Lung (tissue), 12 donors: ENCODE results near the gene CSPG4. TPM values are rescaled to one million over a fixed set of nuclear protein-coding genes. Genes with fewer than 3 reads are reported as not detected.
A peak's percentile ranks its signal among the peaks of the same experiment; 100 is the strongest.

Experiments
- ATAC-seq: fragments of 200-7000 bp; cut with Tn5 transposase; one replicate; pipeline ENCODE4 v1.9.1; 2020; ENCODE audit warnings: moderate number of reproducible peaks; ENCODE audit not compliant: insufficient read depth, low FRiP score
- DNase-seq, 3 donors: peaks; one replicate each; pipeline ENCODE4 v3.0.0-alpha.2; 2013 to 2017
- H3K27ac ChIP-seq, 2 donors: one replicate each; pipeline ENCODE4 v1.5.1; 2013; ENCODE audit warnings: mild to moderate bottlenecking in 2 of 2, moderate library complexity in 2 of 2, control low read depth in 1 of 2, inconsistent platforms in 1 of 2, low read depth in 1 of 2, low read length in 1 of 2
- H3K27me3 ChIP-seq, 3 donors: one replicate each; pipeline ENCODE4 v1.5.1; 2013; ENCODE audit warnings: low read length in 2 of 3; ENCODE audit not compliant: control insufficient read depth in 3 of 3, insufficient read depth in 3 of 3
- H3K36me3 ChIP-seq, 4 donors: one replicate each; pipeline ENCODE4 v1.5.1; 2013; ENCODE audit warnings: low read length in 4 of 4, mild to moderate bottlenecking in 1 of 4, moderate library complexity in 1 of 4; ENCODE audit not compliant: control insufficient read depth in 4 of 4, insufficient read depth in 4 of 4
- H3K4me1 ChIP-seq, 5 donors: one replicate each; pipeline ENCODE4 v1.5.1; 2013; ENCODE audit warnings: low read length in 5 of 5, mild to moderate bottlenecking in 2 of 5, moderate library complexity in 1 of 5; ENCODE audit not compliant: control insufficient read depth in 5 of 5, insufficient read depth in 5 of 5
- H3K4me3 ChIP-seq: one replicate; pipeline ENCODE4 v1.5.1; 2013; ENCODE audit warnings: mild to moderate bottlenecking, control low read depth, moderate library complexity
- H3K9ac ChIP-seq, 2 donors: one replicate each; pipeline ENCODE4 v1.5.1; 2013; ENCODE audit warnings: low read length in 2 of 2, control low read depth in 1 of 2; ENCODE audit not compliant: insufficient read depth in 1 of 2
- H3K9me3 ChIP-seq, 4 donors: one replicate each; pipeline ENCODE4 v1.5.1; 2013; ENCODE audit warnings: low read length in 3 of 4, mild to moderate bottlenecking in 1 of 4, moderate library complexity in 1 of 4; ENCODE audit not compliant: control insufficient read depth in 4 of 4, insufficient read depth in 3 of 4
- CTCF ChIP-seq: IDR thresholded peaks from 2 replicates; pipeline ENCODE4 v1.5.1; 2012; ENCODE audit warnings: mild to moderate bottlenecking; ENCODE audit errors: control extremely low read depth, extremely low read depth
- WGBS, 2 donors: extraction: QIAGEN DNeasy Blood & Tissue Kit; methylation state at CpG; one replicate each; pipeline ENCODE4 v1.1.7; 2013; 5-methylcytosine and 5-hydroxymethylcytosine counted together
- polyA plus RNA-seq, 2 donors: library from polyadenylated mRNA; stranded (reverse); fragments of 200-250 nt; gene quantifications; one replicate each; pipeline ENCODE4 v1.2.1, GENCODE V29; 2013
- total RNA-seq, 2 donors: library from RNA; depleted of rRNA in 1 of 2; stranded (reverse); fragments of >200 nt in 1 of 2; gene quantifications; one replicate each; pipeline ENCODE4 v1.2.1, GENCODE V29; 2014 to 2021
- donor health status: control.
- donor health status: control.
- donor health status: Bipolar disorder and iron deficiency.
- donor health status: healthy.
- donor health status: DM: yes; HTN: yes; CAD: no.

CSPG4 gene
- total and polyA plus RNA-seq, 4 donors: 8.5 to 38.1 (median 24.2) TPM

GRCh38 chr15:75733761-75734651, 21.4 kb upstream of the CSPG4 start:
- H3K9me3 ChIP-seq: no peaks in the 10 kb centered on the region
- H3K27me3 ChIP-seq: no peaks in the 10 kb centered on the region
- 92 to 93% methylated on average over 14 of the region's 14 CpGs for WGBS, 2 donors
- no peaks in the 10 kb centered on the region for H3K36me3 ChIP-seq
- no peak overlapping the region for H3K4me3 ChIP-seq
- no peak for DNase-seq
- TF ChIP-seq CTCF: no peak
- H3K4me1 ChIP-seq: peaks cover 0 to 25% (median 8%) of the 10 kb centered on the region in 5 donors
- ATAC-seq: no peak
- H3K27ac ChIP-seq: no peak overlapping the region
- no peak overlapping the region for H3K9ac ChIP-seq

DNA sequence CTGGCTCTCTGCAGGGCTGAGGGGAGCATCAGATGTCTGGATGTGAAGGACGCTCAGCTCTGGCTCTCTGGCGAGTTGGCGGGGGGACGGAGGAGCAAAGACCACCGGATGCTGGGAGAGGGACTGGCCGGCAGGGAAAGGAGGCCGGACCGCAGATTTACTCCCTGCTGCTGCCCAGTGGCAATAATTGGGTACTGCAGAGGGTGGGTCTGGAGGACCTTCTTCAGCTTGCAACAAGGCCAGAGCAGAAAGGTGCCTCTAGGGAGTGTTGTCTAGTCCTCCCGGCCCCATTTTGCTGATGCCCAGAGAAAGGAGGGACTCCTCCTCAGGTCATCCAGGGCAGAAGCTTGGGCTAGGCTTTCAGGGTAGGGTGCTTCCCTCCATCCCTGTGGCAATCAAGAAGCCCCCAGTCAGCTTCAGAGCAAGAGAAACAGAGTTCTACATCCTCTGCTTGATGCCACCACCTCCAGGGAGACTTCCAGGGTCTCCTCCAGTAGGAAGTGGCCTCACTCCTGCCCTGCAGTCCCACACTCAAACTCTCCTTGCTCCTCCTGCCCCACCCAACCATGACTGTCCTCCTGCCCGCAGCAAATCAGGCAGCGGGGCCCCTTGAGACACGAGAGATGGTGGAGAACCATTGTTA, 20.3 kb upstream of the CSPG4 start:
- Histone ChIP-seq H3K27me3 (no peaks in the 10 kb centered on the region), H3K4me3 (no peak overlapping the region), H3K9me3 (no peaks in the 10 kb centered on the region), H3K4me1 (peaks cover 0 to 22% (median 6%) of the 10 kb centered on the region in 5 donors), H3K27ac (no peak overlapping the region), H3K9ac (no peak overlapping the region), H3K36me3 (no peaks in the 10 kb centered on the region)
- peak; percentile 90 to 91 (median 91) for DNase-seq
- peak; percentile 86 for ATAC-seq
- WGBS, 2 donors: 27 to 33% methylated on average over 12 of the region's 12 CpGs
- peak; percentile 68 for TF ChIP-seq CTCF

- Histone ChIP-seq H3K27ac (peak overlapping the region in 1 of 2 donors; percentile 42), H3K36me3 (no peaks in the 10 kb centered on the region), H3K9me3 (no peaks in the 10 kb centered on the region), H3K27me3 (no peaks in the 10 kb centered on the region), H3K4me3 (no peak overlapping the region), H3K9ac (no peak overlapping the region), H3K4me1 (peaks cover 0 to 22% (median 6%) of the 10 kb centered on the region in 5 donors)
- ATAC-seq (no peak), DNase-seq (peak in 1 of 3 donors; percentile 47)
- 37 to 39% methylated on average over 16 of the region's 16 CpGs for WGBS, 2 donors
- no peak for TF ChIP-seq CTCF
Measured at GRCh38 chr15:75732177-75732808, 19.6 kb upstream of the CSPG4 start.
